HG03378 (cell line): Measurements from ENCODE around the gene SCO2.

Experiments
- ATAC-seq: cut with Tn5 transposase; IDR thresholded peaks from one replicate; pipeline ENCODE4 v1.9.1; 2021; ENCODE audit warnings: mild to moderate bottlenecking, moderate library complexity; ENCODE audit not compliant: unreplicated experiment

Gene SCO2

GRCh38 chr22:50525104-50525857 is at the start of gene SCO2:
Gene SCO2 (minus strand): TSS chr22:50525598. CDS start chr22:50524411, 1,187 bp downstream.
- ATAC-seq: peak; percentile 31

GRCh38 chr22:50574383-50574755 is 49.0 kb upstream of the SCO2 start:
- no peak for ATAC-seq

- ATAC-seq: no peak
Observed at GRCh38 chr22:50573491-50574382, 48.3 kb upstream of the SCO2 start.

GRCh38 chr22:50572965-50573364 is 47.6 kb upstream of the SCO2 start:
- no peak for ATAC-seq

DNA sequence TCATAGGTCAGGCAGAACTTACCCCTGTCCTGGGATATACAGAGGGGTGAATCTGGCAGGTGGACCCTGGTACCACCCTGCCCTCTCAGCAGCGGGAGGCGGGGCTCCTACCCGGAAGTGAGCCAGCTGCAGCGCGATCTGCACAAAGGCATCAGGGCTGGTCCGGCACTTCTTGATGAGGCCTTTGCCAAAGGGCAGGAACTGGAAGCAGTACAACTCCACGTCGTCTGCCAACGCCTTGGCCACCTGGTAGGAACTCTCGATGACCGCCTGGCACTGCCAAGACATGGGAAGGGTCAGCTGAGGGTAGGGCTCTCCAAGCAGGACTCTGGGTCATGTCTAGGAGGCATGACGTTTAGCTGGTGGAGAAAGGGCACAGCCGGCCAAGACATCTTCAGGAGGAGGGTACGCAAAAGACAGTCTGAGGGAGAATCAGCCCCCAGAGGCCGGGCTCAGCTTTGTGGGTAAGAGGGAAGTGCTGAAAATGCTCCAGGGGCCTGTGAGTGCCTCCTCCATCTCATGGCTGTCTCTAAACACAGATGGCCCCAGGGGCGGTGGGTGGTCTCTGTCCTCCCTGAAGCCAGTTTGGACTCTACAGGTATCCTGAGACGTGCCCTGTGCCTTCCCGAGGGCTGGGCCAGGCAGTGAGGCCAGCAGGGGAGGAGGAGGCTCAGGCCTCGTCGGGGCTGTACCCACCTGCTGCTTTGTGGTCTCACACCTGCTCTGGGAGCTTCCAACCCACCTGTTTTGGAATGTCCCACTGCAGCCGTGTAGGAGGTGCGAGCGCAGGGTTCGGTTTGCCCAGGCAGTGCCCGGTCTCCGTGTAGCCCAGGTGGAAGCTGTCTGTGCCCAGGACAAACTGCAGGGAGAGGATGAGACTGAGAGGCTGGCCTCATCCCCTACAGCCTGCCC is 46.1 kb upstream of the SCO2 start:
- ATAC-seq: no peak

- ATAC-seq: no peak
Observed at GRCh38 chr22:50570861-50571260, 45.5 kb upstream of the SCO2 start.

DNA sequence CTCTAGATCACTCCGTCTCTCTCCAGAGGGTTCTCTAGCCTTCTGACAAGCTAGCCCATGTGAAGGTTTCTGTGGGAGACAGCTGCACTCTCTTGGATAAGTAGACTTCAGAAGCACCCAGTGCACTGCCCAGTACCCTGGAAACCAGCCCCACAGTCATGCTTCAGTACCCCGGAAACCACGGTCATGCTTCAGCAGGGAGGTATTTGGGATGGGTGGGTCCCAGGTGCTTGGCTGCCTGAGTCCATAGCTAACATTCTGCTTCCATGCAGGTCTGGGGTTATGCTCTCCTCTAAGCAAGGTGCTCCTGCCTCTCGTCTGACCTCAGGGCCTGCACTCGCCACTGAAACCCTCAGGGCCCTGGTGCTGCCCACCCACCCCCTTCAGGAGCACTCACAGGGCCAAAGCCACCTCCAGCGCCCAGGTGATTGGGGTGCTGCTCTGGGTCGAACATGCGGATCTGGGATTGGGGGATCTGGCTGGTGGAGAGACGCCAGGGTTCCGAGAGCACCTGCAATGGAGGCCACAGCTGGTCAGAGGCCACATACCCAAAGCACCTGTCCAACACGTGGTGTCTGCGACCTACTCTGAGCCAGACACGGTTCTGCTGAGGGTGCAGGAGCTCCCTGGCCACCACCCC is 44.6 kb upstream of the SCO2 start:
- ATAC-seq: no peak

GRCh38 chr22:50569041-50569459 is 43.7 kb upstream of the SCO2 start:
- no peak for ATAC-seq

DNA sequence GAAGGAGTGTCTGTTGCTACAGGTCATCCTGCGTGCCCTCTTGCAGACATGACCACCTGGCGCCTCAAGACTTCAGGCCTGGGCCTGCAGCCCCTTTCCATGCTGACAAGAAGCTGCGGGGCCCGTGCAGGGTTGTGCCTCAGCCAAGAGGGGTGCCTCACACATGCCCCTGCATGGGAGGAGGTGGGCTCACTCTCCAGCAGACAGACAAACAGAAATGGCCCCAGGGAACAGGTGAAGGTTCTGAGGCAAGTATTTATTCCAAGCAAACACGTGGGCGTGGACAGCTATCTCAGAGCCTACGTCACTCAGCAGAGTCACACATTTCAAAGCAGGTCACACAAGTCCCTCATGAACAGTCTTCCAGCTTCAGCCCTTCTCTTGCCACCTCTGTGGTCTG is 43.2 kb upstream of the SCO2 start:
- ATAC-seq: no peak

GRCh38 chr22:50567721-50568252 is 42.4 kb upstream of the SCO2 start:
- ATAC-seq: no peak

DNA sequence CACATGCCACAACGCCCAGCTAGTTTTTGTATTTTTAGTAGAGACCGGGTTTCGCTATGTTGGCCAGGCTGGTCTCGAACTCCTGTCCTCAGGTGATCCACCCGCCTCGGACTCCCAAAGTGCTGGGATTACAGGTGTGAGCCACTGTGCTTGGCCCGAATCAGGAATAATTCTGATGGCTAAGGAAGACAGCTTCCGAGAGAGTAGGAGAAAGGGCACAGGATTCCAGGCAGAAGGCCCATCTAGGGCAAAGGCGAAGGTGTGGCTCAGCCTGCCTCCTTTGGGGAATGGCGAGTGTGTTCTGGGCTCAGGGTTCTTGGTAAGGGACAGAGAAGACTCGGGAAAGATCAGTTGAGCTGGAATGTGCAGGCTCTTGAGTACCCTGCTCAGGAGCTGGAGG is 38.9 kb upstream of the SCO2 start:
- no peak for ATAC-seq

DNA sequence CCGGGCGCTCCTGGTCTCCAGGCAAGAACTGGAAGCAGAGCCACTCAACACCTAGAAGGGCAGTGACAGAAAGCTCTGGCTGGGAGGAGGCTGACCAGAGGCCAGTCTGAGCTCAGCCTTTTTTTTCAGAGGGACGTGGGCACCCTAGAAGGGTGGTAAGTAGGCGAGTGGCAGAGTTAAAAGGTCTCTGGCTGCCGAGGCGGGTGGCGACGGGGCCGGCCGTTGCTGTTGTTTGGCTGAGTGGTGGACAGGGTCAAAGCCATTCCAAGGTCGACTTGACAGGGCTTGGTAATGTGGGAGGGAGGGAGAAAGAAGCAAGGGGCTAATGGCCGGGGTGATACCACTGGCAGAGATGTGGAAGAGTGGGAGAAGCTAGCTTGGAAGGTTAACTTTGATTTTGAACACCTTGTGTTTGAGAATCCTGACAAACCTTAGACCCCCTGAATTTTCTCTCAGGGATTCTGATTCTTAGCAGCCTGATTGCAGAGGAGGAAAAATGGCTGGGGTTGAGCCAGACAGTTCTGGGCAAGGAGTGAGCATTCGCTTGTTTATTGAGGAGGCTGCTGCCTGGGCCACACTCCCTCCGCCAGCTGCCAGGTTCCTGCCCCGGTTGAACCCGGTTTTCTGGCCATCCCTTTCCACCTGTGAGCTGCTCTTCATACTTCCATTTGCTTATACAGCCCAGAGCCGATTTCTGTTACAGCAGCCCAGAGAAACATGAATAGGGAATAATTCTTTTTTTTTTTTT is 38.2 kb upstream of the SCO2 start:
- ATAC-seq: no peak

DNA sequence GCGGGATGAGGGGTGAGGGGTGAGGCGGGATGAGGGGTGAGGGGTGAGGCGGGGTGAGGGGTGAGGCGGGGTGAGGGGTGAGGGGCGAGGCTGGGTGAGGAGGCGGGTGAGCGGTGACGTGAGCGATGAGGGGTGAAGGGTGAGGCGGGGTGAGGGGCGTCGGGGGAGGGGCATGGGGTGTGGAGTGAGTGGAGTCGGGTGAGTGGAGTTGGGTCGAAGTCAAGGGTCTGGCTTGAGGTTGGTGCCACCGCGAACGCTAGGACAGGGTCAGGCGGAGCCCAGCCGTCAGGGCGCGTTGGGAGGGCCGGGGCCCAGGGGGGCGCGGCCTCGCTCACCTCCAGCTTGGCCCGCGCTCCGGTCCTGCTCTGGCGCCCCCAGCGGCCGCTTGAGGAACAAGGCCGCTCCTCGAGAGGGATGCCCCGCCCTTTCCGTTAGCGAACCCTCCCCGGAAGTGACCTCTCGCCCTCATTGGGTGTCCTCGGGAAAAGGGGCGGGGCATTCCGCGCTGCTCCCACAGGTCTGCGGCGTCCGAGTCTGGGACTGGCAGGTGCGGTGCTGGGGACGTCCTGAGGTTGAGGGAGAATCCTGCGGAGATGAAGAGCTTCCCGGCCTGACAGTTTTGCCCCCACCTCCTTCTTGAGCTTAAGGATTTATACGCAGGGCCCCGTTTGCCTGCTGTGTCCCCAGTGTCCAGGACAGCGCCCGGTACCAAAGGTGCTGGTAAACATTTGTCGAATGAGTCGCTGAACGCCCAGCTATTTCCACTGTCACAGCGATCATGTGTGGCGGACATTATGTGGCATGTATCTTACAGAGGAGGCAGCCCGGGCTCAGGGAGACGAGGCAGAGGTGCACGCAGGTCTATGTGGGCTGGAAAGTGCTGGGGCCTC is 37.4 kb upstream of the SCO2 start, which contains the start of gene SYCE3:
Gene SYCE3, minus strand, starts transcription at position 397 of the 890 bp plus-strand sequence. CDS start 6,514 bp downstream, outside the sequence.
- ATAC-seq: peak; percentile 75

DNA sequence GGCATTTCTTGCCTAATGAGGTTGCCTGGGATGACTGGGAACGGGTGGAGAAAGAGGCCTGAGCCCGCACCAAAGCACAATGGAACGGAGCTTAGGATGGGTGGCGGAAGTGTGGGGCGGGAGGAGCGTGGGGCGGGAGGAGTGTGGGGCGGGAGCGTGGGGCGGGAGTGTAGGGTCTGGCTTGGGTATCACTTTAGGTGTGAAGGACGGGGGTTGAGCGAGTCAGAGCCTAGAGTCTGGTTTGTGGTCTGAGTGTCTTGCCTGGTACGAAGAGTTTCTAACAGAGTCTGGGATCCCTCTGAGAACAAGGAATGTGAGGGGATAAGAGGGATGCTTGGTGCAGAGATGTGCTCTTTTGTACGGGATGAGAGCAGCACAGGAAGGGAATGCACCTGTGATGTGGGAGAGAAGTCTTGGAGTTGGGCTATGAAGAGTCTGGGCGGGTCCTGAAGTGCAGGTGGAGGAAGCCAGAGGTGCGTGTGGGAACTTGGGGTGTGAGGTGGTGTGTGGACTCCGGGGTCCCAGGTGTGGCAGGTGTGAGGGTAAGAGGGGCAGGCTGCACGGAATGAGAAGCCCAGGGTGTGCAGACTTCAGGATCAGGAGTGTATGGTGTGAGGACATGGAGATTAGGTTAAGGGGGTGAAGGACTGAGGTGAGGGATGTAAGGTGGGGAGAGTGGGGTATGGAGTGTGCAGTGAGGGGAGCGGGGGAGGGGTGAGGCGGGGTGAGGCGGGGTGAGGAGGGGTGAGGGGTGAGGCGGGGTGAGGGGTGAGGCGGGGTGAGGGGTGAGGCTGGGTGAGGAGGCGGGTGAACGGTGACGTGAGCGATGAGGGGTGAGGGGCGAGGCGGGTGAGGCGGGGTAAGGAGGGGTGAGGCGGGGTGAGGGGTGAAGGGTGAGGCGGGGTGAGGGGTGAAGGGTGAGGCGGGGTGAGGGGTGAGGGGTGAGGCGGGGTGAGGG is 36.3 kb upstream of the SCO2 start:
- ATAC-seq: no peak

DNA sequence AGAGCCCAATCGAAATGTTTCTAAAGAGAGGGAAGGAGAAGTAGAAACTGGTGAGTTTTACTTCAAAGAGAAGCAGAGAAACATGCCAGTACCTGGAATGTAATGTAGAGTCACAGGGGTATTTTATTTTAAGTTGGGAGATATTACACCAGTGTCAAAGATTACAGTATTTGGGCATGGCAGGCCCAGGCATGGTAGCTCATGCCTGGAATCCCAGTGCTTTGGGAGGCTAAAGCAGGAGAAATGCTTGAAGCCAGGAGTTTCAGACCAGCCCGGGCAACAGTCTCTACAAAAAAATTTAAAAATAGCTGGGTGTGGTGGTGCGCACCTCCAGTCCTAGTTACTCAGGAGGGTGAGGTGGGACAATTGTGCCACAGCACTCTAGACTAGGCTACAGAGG is 34.6 kb upstream of the SCO2 start:
- no peak for ATAC-seq

GRCh38 chr22:50556703-50557102 is 31.3 kb upstream of the SCO2 start:
- ATAC-seq: no peak

GRCh38 chr22:50553310-50553709 is 27.9 kb upstream of the SCO2 start:
- no peak for ATAC-seq
